NCI-H446 treated with DMSO at 0.1 percent for 48 hours (cell line): Measurements from ENCODE around the gene TMIGD2.
"Not testable (repeated sequence)": the region's sequence is repeated elsewhere in the genome, so short reads cannot be mapped to it uniquely, and the experiment has no call there.

ENCODE experiments used
- DNase-seq: peaks from one replicate; lab custom pipeline; 2025; lab: John Stamatoyannopoulos, UW

The TMIGD2 gene

GRCh38 chr19:4302243-4302640 is at the start of gene TMIGD2:
TSS of gene TMIGD2 (minus strand) at chr19:4302389. CDS start at chr19:4302385, 4 bp downstream.
- DNase-seq: no peak

- DNase-seq: no peak
Measured at GRCh38 chr19:4350726-4351125, 48.5 kb upstream of the TMIGD2 start.

GRCh38 chr19:4350111-4350510 is 47.9 kb upstream of the TMIGD2 start:
- DNase-seq: no peak

GRCh38 chr19:4349225-4349624 is 47.0 kb upstream of the TMIGD2 start:
- not testable (repeated sequence) for DNase-seq

GRCh38 chr19:4347521-4347920 is 45.3 kb upstream of the TMIGD2 start:
- no peak for DNase-seq

GRCh38 chr19:4346020-4346383 is 43.8 kb upstream of the TMIGD2 start:
- no peak for DNase-seq

GRCh38 chr19:4345342-4346019 is 43.3 kb upstream of the TMIGD2 start:
- no peak for DNase-seq

- DNase-seq: peak; percentile 63
Measured at GRCh38 chr19:4343370-4344307, 41.5 kb upstream of the TMIGD2 start, which contains the start of gene MPND. TSS of gene MPND (plus strand) at chr19:4343562. CDS start at chr19:4343594, 32 bp downstream.

GRCh38 chr19:4342615-4343369 is 40.6 kb upstream of the TMIGD2 start:
- peak; percentile 100 for DNase-seq

- no peak for DNase-seq
Measured at GRCh38 chr19:4342314-4342614, 40.1 kb upstream of the TMIGD2 start.

- no peak for DNase-seq
Measured at GRCh38 chr19:4338441-4339355, 36.5 kb upstream of the TMIGD2 start, which contains the start of gene STAP2. TSS of gene STAP2 (minus strand) at chr19:4338827. CDS start at chr19:4338753, 74 bp downstream.

GRCh38 chr19:4337906-4338440 is 35.8 kb upstream of the TMIGD2 start:
- DNase-seq: no peak

GRCh38 chr19:4334929-4335570 is 32.9 kb upstream of the TMIGD2 start:
- DNase-seq: no peak

GRCh38 chr19:4329858-4330257 is 27.7 kb upstream of the TMIGD2 start:
- no peak for DNase-seq

- DNase-seq: not testable (repeated sequence)
Measured at GRCh38 chr19:4328991-4329681, 26.9 kb upstream of the TMIGD2 start.

GRCh38 chr19:4328243-4328990 is 26.2 kb upstream of the TMIGD2 start:
- peak; percentile 87 for DNase-seq

GRCh38 chr19:4327877-4328242 is 25.7 kb upstream of the TMIGD2 start:
- DNase-seq: no peak

GRCh38 chr19:4327252-4327876 is 25.2 kb upstream of the TMIGD2 start:
- no peak for DNase-seq

- DNase-seq: no peak
Measured at GRCh38 chr19:4326837-4327251, 24.7 kb upstream of the TMIGD2 start.
